CD14-positive monocyte (primary cell): ENCODE data around the gene DENND4B. TPM values are rescaled to one million over a fixed set of nuclear protein-coding genes. Genes with fewer than 3 reads are reported as not detected.

Experiments used
- DNase-seq, 3 donors: peaks; one replicate each; pipeline ENCODE4 v3.0.0-alpha.2; 2011 to 2022
- H2AFZ ChIP-seq: 2 replicates; pipeline ENCODE4 v1.6.0; 2012; ENCODE audit warnings: mild to moderate bottlenecking, low read depth, low read length, inconsistent platforms; ENCODE audit not compliant: insufficient read depth, poor library complexity, severe bottlenecking
- H3K27ac ChIP-seq, 2 donors: 1 replicate in 1 of 2; 2 replicates in 1 of 2; pipeline ENCODE4 v1.5.1; 2012 to 2013; ENCODE audit warnings: low read length in 2 of 2, control low read depth in 1 of 2, inconsistent platforms in 1 of 2, low read depth in 1 of 2, mild to moderate bottlenecking in 1 of 2
- H3K27me3 ChIP-seq, 2 donors: one replicate each; pipeline versions ENCODE4 v1.6.0 to v1.6.1; 2011 to 2013; ENCODE audit warnings: low read length in 2 of 2; ENCODE audit not compliant: control insufficient read depth in 2 of 2, insufficient read depth in 2 of 2
- H3K36me3 ChIP-seq, 2 donors: replicated peaks in 1 of 2; 1 replicate in 1 of 2; 2 replicates in 1 of 2; pipeline versions ENCODE4 v1.5.1 to v1.6.1; 2012 to 2013; ENCODE audit warnings: low read length in 2 of 2, control low read depth in 1 of 2, inconsistent platforms in 1 of 2, mild to moderate bottlenecking in 1 of 2; ENCODE audit not compliant: insufficient read depth in 2 of 2, control insufficient read depth in 1 of 2
- H3K4me1 ChIP-seq, 2 donors: 1 replicate in 1 of 2; 2 replicates in 1 of 2; pipeline versions ENCODE4 v1.5.1 to v1.6.1; 2012 to 2013; ENCODE audit warnings: low read length in 2 of 2, control low read depth in 1 of 2, inconsistent platforms in 1 of 2, mild to moderate bottlenecking in 1 of 2, moderate library complexity in 1 of 2; ENCODE audit not compliant: insufficient read depth in 2 of 2, control insufficient read depth in 1 of 2
- H3K4me2 ChIP-seq: replicated peaks from 2 replicates; pipeline ENCODE3; 2012; ENCODE audit warnings: low read length, moderate library complexity, mild to moderate bottlenecking; ENCODE audit not compliant: poor library complexity, severe bottlenecking; ENCODE audit errors: extremely low read depth
- H3K4me3 ChIP-seq, 3 experiments: fragments of 200-600 bp in 1 of 3; sonication (generic) in 1 of 3; replicated peaks in 1 of 3; 1 replicate in 2 of 3; 2 replicates in 1 of 3; pipeline ENCODE4 v1.5.1; 2011 to 2013; ENCODE audit warnings: low read length in 3 of 3, mild to moderate bottlenecking in 3 of 3, control low read depth in 2 of 3, low read depth in 2 of 3, inconsistent platforms in 1 of 3, moderate library complexity in 1 of 3
- H3K79me2 ChIP-seq: 2 replicates; pipeline ENCODE4 v1.6.0; 2012; ENCODE audit warnings: mild to moderate bottlenecking, control low read depth, inconsistent platforms, low read length, moderate library complexity; ENCODE audit not compliant: insufficient read depth
- H3K9ac ChIP-seq: 2 replicates; pipeline ENCODE4 v1.6.0; 2017; ENCODE audit warnings: low read length, mild to moderate bottlenecking; ENCODE audit not compliant: insufficient read depth, poor library complexity, severe bottlenecking
- H3K9me3 ChIP-seq, 2 donors: replicated peaks in 1 of 2; 1 replicate in 1 of 2; 2 replicates in 1 of 2; pipeline versions ENCODE4 v1.5.1 to v1.6.1; 2012 to 2013; ENCODE audit warnings: low read length in 2 of 2, control low read depth in 1 of 2; ENCODE audit not compliant: control insufficient read depth in 1 of 2, insufficient read depth in 1 of 2
- H4K20me1 ChIP-seq: 2 replicates; pipeline ENCODE4 v1.6.0; 2012; ENCODE audit warnings: mild to moderate bottlenecking, low read length, control low read depth, moderate library complexity; ENCODE audit not compliant: insufficient read depth
- H3K27ac Mint-ChIP-seq, 7 donors: one replicate each; pipeline ENCODE4 v1.8.0; 2020; ENCODE audit warnings: mild to moderate bottlenecking in 7 of 7, mixed read lengths in 7 of 7, moderate library complexity in 6 of 7, inconsistent platforms in 2 of 7
- H3K27me3 Mint-ChIP-seq, 3 donors: one replicate each; pipeline ENCODE4 v1.8.0; 2021 to 2022; ENCODE audit warnings: low read depth in 3 of 3, mild to moderate bottlenecking in 3 of 3, mixed read lengths in 3 of 3, moderate library complexity in 3 of 3, inconsistent platforms in 1 of 3
- H3K36me3 Mint-ChIP-seq, 2 donors: one replicate each; pipeline ENCODE4 v1.8.0; 2020; ENCODE audit warnings: mixed read lengths in 2 of 2, inconsistent platforms in 1 of 2, mild to moderate bottlenecking in 1 of 2
- H3K4me1 Mint-ChIP-seq: one replicate; pipeline ENCODE4 v1.8.0; 2020; ENCODE audit warnings: mild to moderate bottlenecking, mixed read lengths
- H3K4me3 Mint-ChIP-seq, 2 donors: one replicate each; pipeline ENCODE4 v1.8.0; 2020; ENCODE audit warnings: mild to moderate bottlenecking in 2 of 2, mixed read lengths in 2 of 2, moderate library complexity in 1 of 2
- H3K9me3 Mint-ChIP-seq, 7 donors: one replicate each; pipeline ENCODE4 v1.8.0; 2020 to 2022; ENCODE audit warnings: mixed read lengths in 7 of 7, mild to moderate bottlenecking in 6 of 7, moderate library complexity in 6 of 7, inconsistent platforms in 2 of 7
- WGBS: methylation state at CpG from one replicate; pipeline ENCODE4 v1.1.5; 2013; ENCODE audit warnings: missing lambda C conversion rate; ENCODE audit not compliant: insufficient coverage; 5-methylcytosine and 5-hydroxymethylcytosine counted together
- intact Hi-C, 2 donors: fragments of 100-400 bp; cut with micrococcal nuclease; formaldehyde crosslinking; loops; one replicate each; pipeline versions ENCODE4 v1.15.0 to v1.15.1; 2023
- polyA plus RNA-seq, 3 donors: library from polyadenylated mRNA; depleted of rRNA in 1 of 3; unstranded in 2 of 3; stranded (reverse) in 1 of 3; fragments of 300-500 nt in 2 of 3; fragments of >200 nt in 1 of 3; fragmentation: Illumina TruSeq in 2 of 3; gene quantifications; 1 replicate in 2 of 3; 2 replicates in 1 of 3; pipeline ENCODE4 v1.2.3, GENCODE V29; 2012 to 2021
- TF ChIP-seq, protein P1 (sequence below): fragments of 200-600 bp; IDR thresholded peaks from one replicate; pipeline ENCODE4 v1.8.0; 2022; ENCODE audit warnings: antibody characterized with exemption, mild to moderate bottlenecking

DENND4B gene
- polyA plus RNA-seq, 3 donors: 7.8 to 324 (median 10.9) TPM

DNA sequence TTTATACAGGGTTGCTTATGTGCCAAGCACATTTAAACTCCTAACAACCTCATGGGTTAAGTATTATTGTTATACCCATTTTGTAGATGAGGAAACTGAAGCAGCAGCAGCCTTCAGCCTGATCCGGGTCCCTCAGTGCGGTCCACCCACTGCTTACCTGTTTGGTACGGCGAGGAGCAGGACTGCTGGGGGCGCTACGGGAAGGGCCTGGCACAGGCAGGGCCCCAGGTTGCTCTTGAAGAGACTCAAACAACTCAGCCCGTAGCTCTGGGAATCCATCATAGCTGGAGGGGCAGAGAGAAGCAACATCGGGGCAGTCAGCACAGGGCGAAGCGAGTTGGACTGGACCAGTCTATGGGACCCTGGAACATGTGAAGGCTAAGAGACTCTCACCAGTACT is 9.2 kb downstream of the DENND4B start:
- peaks cover 0 to 15% of the 10 kb centered on the region in 2 donors for H3K4me1 ChIP-seq
- H4K20me1 ChIP-seq: peaks cover 91% of the 10 kb centered on the region
- TF ChIP-seq, protein P1, sequence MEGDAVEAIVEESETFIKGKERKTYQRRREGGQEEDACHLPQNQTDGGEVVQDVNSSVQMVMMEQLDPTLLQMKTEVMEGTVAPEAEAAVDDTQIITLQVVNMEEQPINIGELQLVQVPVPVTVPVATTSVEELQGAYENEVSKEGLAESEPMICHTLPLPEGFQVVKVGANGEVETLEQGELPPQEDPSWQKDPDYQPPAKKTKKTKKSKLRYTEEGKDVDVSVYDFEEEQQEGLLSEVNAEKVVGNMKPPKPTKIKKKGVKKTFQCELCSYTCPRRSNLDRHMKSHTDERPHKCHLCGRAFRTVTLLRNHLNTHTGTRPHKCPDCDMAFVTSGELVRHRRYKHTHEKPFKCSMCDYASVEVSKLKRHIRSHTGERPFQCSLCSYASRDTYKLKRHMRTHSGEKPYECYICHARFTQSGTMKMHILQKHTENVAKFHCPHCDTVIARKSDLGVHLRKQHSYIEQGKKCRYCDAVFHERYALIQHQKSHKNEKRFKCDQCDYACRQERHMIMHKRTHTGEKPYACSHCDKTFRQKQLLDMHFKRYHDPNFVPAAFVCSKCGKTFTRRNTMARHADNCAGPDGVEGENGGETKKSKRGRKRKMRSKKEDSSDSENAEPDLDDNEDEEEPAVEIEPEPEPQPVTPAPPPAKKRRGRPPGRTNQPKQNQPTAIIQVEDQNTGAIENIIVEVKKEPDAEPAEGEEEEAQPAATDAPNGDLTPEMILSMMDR: no peak
- peak overlapping the region in 1 of 2 donors; percentile 45 for H3K27ac ChIP-seq
- H3K4me3 Mint-ChIP-seq: no peak overlapping the region
- peaks cover 10% of the 10 kb centered on the region for H3K4me1 Mint-ChIP-seq
- peaks cover 0 to 2% (median 0%) of the 10 kb centered on the region in 3 donors for H3K27me3 Mint-ChIP-seq
- 99% methylated on average over 10 of the region's 10 CpGs for WGBS
- H3K9ac ChIP-seq: no peak overlapping the region
- no peak for DNase-seq
- intact Hi-C loops: no loop called here
- no peaks in the 10 kb centered on the region for H3K9me3 Mint-ChIP-seq
- H2AFZ ChIP-seq: no peak overlapping the region
- H3K36me3 ChIP-seq: peaks cover 94 to 99% of the 10 kb centered on the region in 2 donors
- no peak overlapping the region for H3K4me2 ChIP-seq
- H3K4me3 ChIP-seq: no peak overlapping the region
- H3K27ac Mint-ChIP-seq: peak overlapping the region in 2 of 7 donors; percentile 20 to 72
- peaks cover 60% of the 10 kb centered on the region for H3K79me2 ChIP-seq
- H3K27me3 ChIP-seq: no peaks in the 10 kb centered on the region
- peaks cover 86 to 98% of the 10 kb centered on the region in 2 donors for H3K36me3 Mint-ChIP-seq
- no peaks in the 10 kb centered on the region for H3K9me3 ChIP-seq

DNA sequence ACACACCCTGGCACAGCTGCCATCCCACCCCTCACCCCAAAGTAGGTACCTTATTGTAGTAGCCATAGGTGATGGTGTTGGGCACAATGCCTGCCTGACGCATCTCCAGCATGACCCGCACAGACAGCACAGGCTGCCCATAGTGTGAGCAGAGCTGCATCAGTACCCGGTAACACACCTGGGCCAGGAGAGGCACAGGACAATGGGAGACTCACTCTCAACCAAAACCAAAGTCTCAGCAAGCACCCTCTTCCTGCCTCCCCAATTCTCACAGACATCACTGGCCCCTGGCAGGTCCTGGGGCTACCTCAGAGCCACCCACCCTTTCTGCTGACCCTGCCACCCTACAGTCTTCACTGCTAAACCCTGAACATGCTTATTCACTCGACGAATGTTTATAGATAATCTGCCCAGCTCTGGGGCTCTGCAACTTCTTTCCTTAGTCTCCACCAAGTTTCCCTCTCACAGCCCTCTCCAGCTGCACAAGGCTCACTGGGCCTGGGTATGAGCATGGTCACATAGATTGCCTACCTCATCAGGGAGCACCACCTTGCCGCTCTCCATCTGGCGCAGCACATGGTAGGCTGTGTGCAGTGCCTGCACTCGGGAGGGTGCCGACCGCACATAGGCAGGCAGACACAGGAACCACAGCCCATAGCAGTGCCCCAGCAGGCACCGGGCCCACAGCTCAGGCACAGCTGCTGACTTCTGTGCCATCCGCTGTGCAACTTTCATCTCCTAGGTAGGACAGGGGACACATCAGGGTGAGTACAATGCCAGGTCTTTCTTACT is 10.3 kb downstream of the DENND4B start:
- peak overlapping the region in 4 of 7 donors; percentile 13 to 79 (median 45) for H3K27ac Mint-ChIP-seq
- Histone ChIP-seq H3K36me3 (peaks cover 91 to 97% of the 10 kb centered on the region in 2 donors), H3K4me1 (peaks cover 0 to 6% of the 10 kb centered on the region in 2 donors), H3K4me2 (no peak overlapping the region), H3K4me3 (no peak overlapping the region), H3K27ac (peak overlapping the region in 1 of 2 donors; percentile 48), H3K79me2 (peaks cover 49% of the 10 kb centered on the region), H4K20me1 (peaks cover 89% of the 10 kb centered on the region), H3K9ac (no peak overlapping the region), H3K9me3 (no peaks in the 10 kb centered on the region), H2AFZ (no peak overlapping the region), H3K27me3 (no peaks in the 10 kb centered on the region)
- TF ChIP-seq, protein P1: no peak
- DNase-seq: no peak
- intact Hi-C loops: no loop called here
- H3K4me1 Mint-ChIP-seq: peaks cover 5% of the 10 kb centered on the region
- H3K36me3 Mint-ChIP-seq: peaks cover 84 to 100% of the 10 kb centered on the region in 2 donors
- H3K9me3 Mint-ChIP-seq: no peaks in the 10 kb centered on the region
- WGBS: 98% methylated on average over 9 of the region's 12 CpGs
- H3K27me3 Mint-ChIP-seq: peaks cover 0 to 5% (median 0%) of the 10 kb centered on the region in 3 donors
- no peak overlapping the region for H3K4me3 Mint-ChIP-seq
